Inferior parietal cortex (tissue), 1 donor: ENCODE results near the gene RECQL5.

Source experiments
- DNase-seq: peaks from one replicate; pipeline ENCODE4 v3.0.0-alpha.2; 2016; ENCODE audit errors: extremely low spot score

Gene RECQL5

GRCh38 chr17:75688209-75688825 is 21.4 kb upstream of the RECQL5 start:
- no peak for DNase-seq

- DNase-seq, result no peak
These were observed 18.5 kb upstream of the RECQL5 start for GRCh38 chr17:75685499-75685898.

- DNase-seq, result no peak
These were observed 18.0 kb upstream of the RECQL5 start for GRCh38 chr17:75684924-75685323.

- no peak for DNase-seq
These were observed 17.3 kb upstream of the RECQL5 start for GRCh38 chr17:75684249-75684648.

- no peak for DNase-seq
These were observed 16.6 kb upstream of the RECQL5 start for GRCh38 chr17:75683583-75683982.

GRCh38 chr17:75681289-75681688 is 14.3 kb upstream of the RECQL5 start:
- DNase-seq, result no peak

- no peak for DNase-seq
These were observed 13.5 kb upstream of the RECQL5 start for GRCh38 chr17:75680431-75680830.

- no peak for DNase-seq
These were observed 12.8 kb upstream of the RECQL5 start for GRCh38 chr17:75679706-75680211.

- no peak for DNase-seq
These were observed 9.5 kb upstream of the RECQL5 start for GRCh38 chr17:75676461-75676860.

GRCh38 chr17:75673487-75673886 is 6.5 kb upstream of the RECQL5 start:
- DNase-seq, result no peak

- DNase-seq, result no peak
These were observed 5.1 kb upstream of the RECQL5 start for GRCh38 chr17:75672011-75672410.

GRCh38 chr17:75670868-75671267 is 3.9 kb upstream of the RECQL5 start:
- no peak for DNase-seq

GRCh38 chr17:75668489-75668888 is 1.5 kb upstream of the RECQL5 start:
- no peak for DNase-seq

GRCh38 chr17:75667825-75668224 is 871 bp upstream of the RECQL5 start:
- no peak for DNase-seq

- no peak for DNase-seq
These were observed 973 bp downstream of the RECQL5 start for GRCh38 chr17:75665981-75666380.

GRCh38 chr17:75664099-75664549 is 2.8 kb downstream of the RECQL5 start:
- no peak for DNase-seq

- DNase-seq, result no peak
These were observed 4.4 kb downstream of the RECQL5 start for GRCh38 chr17:75662511-75662910.

GRCh38 chr17:75661531-75661930 is 5.4 kb downstream of the RECQL5 start:
- peak; percentile 62 for DNase-seq

- DNase-seq, result no peak
These were observed 8.7 kb downstream of the RECQL5 start for GRCh38 chr17:75658237-75658636.

- DNase-seq, result peak; percentile 73
These were observed 12.8 kb downstream of the RECQL5 start for GRCh38 chr17:75654176-75654575.

- DNase-seq, result no peak
These were observed 13.9 kb downstream of the RECQL5 start for GRCh38 chr17:75652934-75653549.

- no peak for DNase-seq
These were observed 14.6 kb downstream of the RECQL5 start for GRCh38 chr17:75652341-75652740.

GRCh38 chr17:75650874-75651273 is 16.1 kb downstream of the RECQL5 start:
- no peak for DNase-seq

GRCh38 chr17:75649687-75650086 is 17.3 kb downstream of the RECQL5 start:
- DNase-seq, result no peak
